Nephron progenitor cell (in vitro differentiated cells): ENCODE data around the gene C1orf74.

Experiments used
- DNase-seq: peaks from one replicate; pipeline ENCODE4 v3.0.0; 2021
- H3K27ac Mint-ChIP-seq: 2 replicates; pipeline ENCODE4 v1.8.0; 2021; ENCODE audit warnings: mild to moderate bottlenecking, moderate library complexity, mixed read lengths
- H3K27me3 Mint-ChIP-seq: 2 replicates; pipeline ENCODE4 v1.8.0; 2021; ENCODE audit warnings: mild to moderate bottlenecking, low read depth, mixed read lengths; ENCODE audit not compliant: poor library complexity
- H3K36me3 Mint-ChIP-seq: 2 replicates; pipeline ENCODE4 v1.8.0; 2021; ENCODE audit warnings: low read depth, mixed read lengths
- H3K4me1 Mint-ChIP-seq: 2 replicates; pipeline ENCODE4 v1.8.0; 2021; ENCODE audit warnings: mixed read lengths
- H3K4me3 Mint-ChIP-seq: 2 replicates; pipeline ENCODE4 v1.8.0; 2021; ENCODE audit warnings: mild to moderate bottlenecking, moderate library complexity, mixed read lengths
- H3K9me3 Mint-ChIP-seq: 2 replicates; pipeline ENCODE4 v1.8.0; 2021; ENCODE audit warnings: mild to moderate bottlenecking, moderate library complexity, mixed read lengths
- TF ChIP-seq, protein P1 (sequence below): fragments of 200-600 bp; sonication (generic); IDR thresholded peaks from 2 replicates; pipeline ENCODE4 v1.5.0; 2021; ENCODE audit warnings: antibody characterized with exemption

Gene C1orf74

DNA sequence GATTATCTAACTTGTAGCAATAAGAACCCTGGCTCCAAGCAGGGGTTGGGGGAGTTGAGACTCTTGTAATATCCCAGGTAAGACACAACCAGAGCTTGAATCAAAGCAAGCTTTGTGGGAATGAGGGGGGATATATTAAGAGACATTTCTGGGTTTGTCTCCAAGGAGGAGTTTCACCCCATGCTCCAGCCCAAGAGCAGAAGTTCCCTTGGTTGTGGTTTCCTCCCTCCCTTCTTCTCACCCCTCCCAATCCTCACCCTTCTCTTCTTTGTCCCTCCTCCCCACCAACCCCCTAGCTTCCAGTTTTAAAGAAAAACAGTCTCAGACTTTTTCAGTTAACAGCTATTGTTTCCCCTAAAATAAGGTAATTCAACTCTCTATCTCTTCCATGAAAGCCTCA lies 16.7 kb downstream of the C1orf74 start:
- H3K9me3 Mint-ChIP-seq: no peaks in the 10 kb centered on the region
- TF ChIP-seq, protein P1, sequence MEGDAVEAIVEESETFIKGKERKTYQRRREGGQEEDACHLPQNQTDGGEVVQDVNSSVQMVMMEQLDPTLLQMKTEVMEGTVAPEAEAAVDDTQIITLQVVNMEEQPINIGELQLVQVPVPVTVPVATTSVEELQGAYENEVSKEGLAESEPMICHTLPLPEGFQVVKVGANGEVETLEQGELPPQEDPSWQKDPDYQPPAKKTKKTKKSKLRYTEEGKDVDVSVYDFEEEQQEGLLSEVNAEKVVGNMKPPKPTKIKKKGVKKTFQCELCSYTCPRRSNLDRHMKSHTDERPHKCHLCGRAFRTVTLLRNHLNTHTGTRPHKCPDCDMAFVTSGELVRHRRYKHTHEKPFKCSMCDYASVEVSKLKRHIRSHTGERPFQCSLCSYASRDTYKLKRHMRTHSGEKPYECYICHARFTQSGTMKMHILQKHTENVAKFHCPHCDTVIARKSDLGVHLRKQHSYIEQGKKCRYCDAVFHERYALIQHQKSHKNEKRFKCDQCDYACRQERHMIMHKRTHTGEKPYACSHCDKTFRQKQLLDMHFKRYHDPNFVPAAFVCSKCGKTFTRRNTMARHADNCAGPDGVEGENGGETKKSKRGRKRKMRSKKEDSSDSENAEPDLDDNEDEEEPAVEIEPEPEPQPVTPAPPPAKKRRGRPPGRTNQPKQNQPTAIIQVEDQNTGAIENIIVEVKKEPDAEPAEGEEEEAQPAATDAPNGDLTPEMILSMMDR: no peak
- peaks cover 12% of the 10 kb centered on the region for H3K27me3 Mint-ChIP-seq
- no peaks in the 10 kb centered on the region for H3K4me1 Mint-ChIP-seq
- DNase-seq: no peak
- H3K27ac Mint-ChIP-seq: no peak overlapping the region
- H3K4me3 Mint-ChIP-seq: no peak overlapping the region
- H3K36me3 Mint-ChIP-seq: no peaks in the 10 kb centered on the region

DNA sequence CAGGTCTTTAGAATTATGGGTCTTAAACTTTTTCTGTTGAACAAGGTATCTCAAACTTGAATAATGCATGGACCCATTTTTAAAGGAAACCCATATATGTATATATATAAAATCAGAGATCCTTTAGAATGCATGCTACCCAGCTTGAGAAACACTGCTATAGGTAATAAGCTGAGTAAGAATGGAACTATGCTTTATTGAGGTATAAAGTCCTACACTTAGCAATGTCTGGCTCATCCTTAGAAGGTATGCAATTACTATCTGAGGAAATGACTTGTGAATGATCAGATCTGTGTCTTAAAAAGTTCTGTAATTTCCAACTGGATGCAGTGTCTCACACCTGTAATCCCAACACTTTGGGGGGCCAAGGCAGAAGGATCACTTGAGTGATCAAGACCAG lies 17.3 kb downstream of the C1orf74 start:
- Mint-ChIP-seq H3K4me3 (no peak overlapping the region), H3K27ac (no peak overlapping the region), H3K9me3 (no peaks in the 10 kb centered on the region), H3K27me3 (peaks cover 18% of the 10 kb centered on the region), H3K36me3 (no peaks in the 10 kb centered on the region), H3K4me1 (no peaks in the 10 kb centered on the region)
- DNase-seq: no peak
- TF ChIP-seq, protein P1: no peak

DNA sequence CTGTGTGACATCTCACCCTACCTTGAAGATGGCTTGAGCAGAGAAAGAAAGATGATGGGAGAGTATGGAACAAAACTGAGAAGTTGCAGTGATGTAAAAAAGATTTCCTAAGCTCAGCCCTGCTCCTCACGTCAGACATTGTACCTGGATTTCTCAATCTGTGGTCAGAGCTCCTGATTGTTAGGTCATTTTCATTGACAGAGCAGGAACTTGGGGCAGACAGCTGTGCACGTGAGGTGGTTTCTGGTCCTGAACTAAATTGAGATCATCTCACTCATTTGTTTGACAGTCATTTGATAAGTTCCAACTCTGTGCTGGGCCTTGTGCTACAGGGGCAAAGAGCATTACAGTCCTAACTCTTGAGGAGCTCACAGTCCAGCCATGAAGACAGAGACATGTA lies 18.3 kb downstream of the C1orf74 start:
- DNase-seq: no peak
- Mint-ChIP-seq H3K9me3 (no peaks in the 10 kb centered on the region), H3K27me3 (peaks cover 26% of the 10 kb centered on the region), H3K27ac (no peak overlapping the region), H3K4me3 (no peak overlapping the region), H3K4me1 (no peaks in the 10 kb centered on the region), H3K36me3 (no peaks in the 10 kb centered on the region)
- TF ChIP-seq, protein P1: no peak

DNA sequence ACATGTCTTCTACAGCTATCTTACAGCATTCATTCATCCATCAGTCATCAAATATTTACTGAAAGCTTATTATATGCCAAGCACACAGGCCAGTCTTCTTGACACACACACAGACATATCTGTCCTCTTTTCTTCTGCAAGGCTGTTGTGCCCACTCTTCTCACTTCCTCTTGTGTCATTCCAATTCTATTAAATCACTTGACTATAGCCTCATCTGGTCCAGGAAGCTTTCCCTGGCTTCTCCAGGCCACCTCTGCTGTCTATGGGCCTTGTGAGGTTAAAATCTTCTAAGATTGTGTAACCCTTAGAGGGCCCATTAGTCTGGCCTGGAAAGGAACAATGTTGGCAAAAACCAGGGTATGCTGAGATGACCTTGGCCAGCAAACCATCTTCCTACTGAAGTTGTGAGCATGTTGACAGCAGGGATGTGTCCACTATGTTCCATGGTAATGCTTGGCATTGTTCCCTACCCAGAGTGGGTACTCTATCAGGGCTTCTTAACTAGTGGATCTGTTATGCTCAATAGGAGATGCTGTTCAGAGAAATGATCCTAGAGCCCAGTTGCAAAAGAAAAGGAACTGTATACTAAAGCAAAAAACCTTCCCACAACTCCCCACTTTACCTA lies 23.2 kb downstream of the C1orf74 start:
- peaks cover 42% of the 10 kb centered on the region for H3K27me3 Mint-ChIP-seq
- no peaks in the 10 kb centered on the region for H3K36me3 Mint-ChIP-seq
- no peak for DNase-seq
- peaks cover 9% of the 10 kb centered on the region for H3K4me1 Mint-ChIP-seq
- TF ChIP-seq, protein P1: no peak
- no peaks in the 10 kb centered on the region for H3K9me3 Mint-ChIP-seq
- H3K27ac Mint-ChIP-seq: no peak overlapping the region
- H3K4me3 Mint-ChIP-seq: no peak overlapping the region

DNA sequence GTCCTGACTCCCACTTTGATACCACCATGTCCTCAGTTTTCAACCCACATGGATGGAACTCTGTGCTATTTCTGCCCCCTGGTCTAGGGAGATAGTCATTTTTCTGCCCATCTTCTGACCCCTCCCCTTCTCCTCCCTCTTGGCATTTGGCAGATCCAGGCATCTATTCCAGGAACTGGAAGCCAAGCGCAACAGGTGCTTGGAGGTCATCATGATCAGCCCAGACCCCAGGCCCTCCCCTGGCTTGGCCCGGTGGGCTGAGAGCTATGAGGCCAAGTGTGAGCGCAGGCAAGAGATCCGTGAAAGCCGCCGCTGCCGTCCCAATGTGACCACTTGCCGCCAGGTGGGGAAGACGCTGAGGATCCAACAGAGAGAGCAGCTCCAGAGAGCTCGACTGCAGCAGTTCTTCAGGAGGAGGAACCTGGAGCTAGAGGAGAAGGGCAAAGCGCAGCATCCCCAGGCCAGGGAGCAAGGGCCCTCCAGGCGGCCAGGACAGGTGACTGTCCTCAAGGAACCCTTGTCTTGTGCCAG lies 24.5 kb downstream of the C1orf74 start:
- H3K4me1 Mint-ChIP-seq: peaks cover 9% of the 10 kb centered on the region
- no peaks in the 10 kb centered on the region for H3K9me3 Mint-ChIP-seq
- no peak overlapping the region for H3K4me3 Mint-ChIP-seq
- no peak overlapping the region for H3K27ac Mint-ChIP-seq
- peaks cover 51% of the 10 kb centered on the region for H3K27me3 Mint-ChIP-seq
- TF ChIP-seq, protein P1: no peak
- no peak for DNase-seq
- no peaks in the 10 kb centered on the region for H3K36me3 Mint-ChIP-seq

DNA sequence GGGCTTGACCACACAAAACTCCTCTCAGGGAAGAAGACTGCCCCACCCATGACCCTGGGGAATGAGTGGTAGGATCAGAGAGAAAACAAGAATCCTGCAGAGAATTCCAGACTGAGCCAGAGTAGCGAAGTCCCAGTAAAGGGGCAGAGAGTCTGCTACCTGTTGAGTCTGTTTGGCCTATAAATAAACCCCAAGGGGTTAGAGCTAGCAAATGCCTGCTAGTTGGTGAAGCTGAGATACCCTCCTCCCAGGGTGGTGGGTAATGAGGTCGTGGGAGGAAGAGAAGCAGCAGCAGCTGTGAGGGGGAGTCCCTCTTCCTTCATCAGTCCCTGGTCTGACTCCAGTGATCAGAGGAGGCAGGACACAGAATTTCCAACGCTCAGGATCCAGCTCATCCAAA lies 26.0 kb downstream of the C1orf74 start:
- Mint-ChIP-seq H3K9me3 (no peaks in the 10 kb centered on the region), H3K4me3 (no peak overlapping the region), H3K27me3 (peaks cover 52% of the 10 kb centered on the region), H3K36me3 (no peaks in the 10 kb centered on the region), H3K27ac (no peak overlapping the region), H3K4me1 (peaks cover 9% of the 10 kb centered on the region)
- DNase-seq: no peak
- TF ChIP-seq, protein P1: no peak
